ENCODE results near the gene RLF. TPM values are rescaled to one million over a fixed set of nuclear protein-coding genes. Genes with fewer than 3 reads are reported as not detected.

RLF gene
- total and polyA plus RNA-seq, 2 of the 8 experiments (the other 6 are each of a cell fraction or from before 2014, with no cell fraction given): 4.2 to 18.0 TPM

GRCh38 chr1:40241362-40241761, 80.2 kb downstream of the RLF start (continued):
- TF ChIP-seq SP2 (IDR thresholded peaks at IDR 0.05; ENCODE audit: low read length): no peak
- no peak for TF ChIP-seq TCF12 (IDR thresholded peaks at IDR 0.05; ENCODE audit: low read depth, low read length)
- no peak for TF ChIP-seq CTBP2 (IDR thresholded peaks at IDR 0.05; ENCODE audit: borderline replicate concordance, insufficient read depth, insufficient read length, low read length)
